T-helper 22 cell (primary cell): ENCODE measurements around the gene NOVA2.
A peak's percentile ranks its signal among the peaks of the same experiment; 100 is the strongest.
"Not testable (repeated sequence)": the region's sequence is repeated elsewhere in the genome, so short reads cannot be mapped to it uniquely, and the experiment has no call there.

Source experiments
- DNase-seq: peaks from one replicate; pipeline ENCODE4 v3.0.0-alpha.2; 2020; ENCODE audit warnings: low read depth

NOVA2 gene

GRCh38 chr19:45922281-45922680 is 51.4 kb downstream of the NOVA2 start:
- DNase-seq, result no peak

DNA sequence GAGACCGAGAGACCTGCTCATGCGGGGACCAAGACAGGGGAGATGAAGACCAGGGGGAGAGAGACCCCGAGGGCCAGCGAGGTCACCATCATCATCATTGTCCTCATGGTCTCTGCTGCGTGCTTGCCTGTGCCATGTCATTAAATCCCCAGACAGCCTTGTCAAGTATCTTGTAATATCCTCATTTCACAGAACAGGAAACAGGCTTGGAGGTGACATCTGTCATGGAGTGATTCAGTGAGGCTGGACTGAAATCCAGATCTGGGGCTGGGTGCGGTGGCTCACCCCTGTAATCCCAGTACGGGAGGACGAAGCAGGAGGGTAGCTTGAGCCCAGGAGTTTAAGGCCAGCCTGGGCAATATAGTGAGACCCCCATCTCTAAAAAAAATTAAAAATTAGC is 53.2 kb downstream of the NOVA2 start:
- DNase-seq, result no peak

DNA sequence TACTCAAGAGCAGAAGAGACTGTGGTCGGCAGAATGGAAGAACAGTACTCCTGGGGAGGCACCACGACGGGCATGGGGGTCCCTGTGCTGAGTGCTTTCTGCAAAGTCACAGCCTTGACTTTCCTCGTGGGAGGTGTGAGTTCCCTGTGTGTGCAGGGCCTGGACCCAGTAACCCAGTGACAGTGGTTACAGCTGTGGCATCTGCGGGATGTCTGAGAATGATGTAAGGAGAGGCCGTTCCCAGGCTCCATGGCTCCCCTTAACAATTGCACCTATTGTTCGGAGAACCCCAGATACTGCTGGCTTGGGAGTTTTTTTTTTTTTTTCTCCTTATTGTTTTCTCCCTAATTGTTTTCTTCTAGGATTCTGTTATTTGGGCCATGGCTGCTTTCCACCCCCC is 54.0 kb downstream of the NOVA2 start:
- no peak for DNase-seq

GRCh38 chr19:45918721-45919120 is 54.9 kb downstream of the NOVA2 start:
- DNase-seq, result no peak

DNA sequence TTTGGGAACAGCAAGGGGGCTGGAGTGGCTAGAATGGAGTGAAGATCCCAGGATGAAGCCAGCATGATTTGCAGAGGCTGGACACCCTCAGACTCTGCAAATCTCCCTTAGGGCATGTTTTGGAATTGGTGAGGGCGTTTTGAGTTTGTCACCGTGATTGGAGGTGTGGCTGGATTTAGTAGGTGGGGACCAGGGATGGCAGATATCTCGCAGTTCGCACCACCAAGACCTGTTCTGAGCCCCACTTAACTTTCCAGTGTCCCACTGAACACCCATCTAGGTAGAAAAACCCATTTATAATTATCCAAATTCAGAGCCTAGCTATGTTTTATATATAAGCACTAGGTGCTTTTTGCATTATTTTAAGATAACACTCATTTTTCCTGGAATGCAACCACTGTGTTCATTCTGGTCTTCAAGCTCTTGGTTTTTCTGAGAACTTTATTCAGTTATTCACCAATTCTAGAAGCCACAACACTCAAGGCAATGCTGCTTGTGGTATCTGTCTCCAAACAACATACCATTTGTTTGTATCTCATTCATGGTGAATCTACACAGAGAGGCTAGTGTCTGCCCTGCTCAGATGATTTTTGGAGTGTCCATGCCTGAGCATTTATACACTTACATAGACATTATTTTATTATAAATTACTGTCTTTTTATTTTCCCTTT is 56.1 kb downstream of the NOVA2 start:
- no peak for DNase-seq

DNA sequence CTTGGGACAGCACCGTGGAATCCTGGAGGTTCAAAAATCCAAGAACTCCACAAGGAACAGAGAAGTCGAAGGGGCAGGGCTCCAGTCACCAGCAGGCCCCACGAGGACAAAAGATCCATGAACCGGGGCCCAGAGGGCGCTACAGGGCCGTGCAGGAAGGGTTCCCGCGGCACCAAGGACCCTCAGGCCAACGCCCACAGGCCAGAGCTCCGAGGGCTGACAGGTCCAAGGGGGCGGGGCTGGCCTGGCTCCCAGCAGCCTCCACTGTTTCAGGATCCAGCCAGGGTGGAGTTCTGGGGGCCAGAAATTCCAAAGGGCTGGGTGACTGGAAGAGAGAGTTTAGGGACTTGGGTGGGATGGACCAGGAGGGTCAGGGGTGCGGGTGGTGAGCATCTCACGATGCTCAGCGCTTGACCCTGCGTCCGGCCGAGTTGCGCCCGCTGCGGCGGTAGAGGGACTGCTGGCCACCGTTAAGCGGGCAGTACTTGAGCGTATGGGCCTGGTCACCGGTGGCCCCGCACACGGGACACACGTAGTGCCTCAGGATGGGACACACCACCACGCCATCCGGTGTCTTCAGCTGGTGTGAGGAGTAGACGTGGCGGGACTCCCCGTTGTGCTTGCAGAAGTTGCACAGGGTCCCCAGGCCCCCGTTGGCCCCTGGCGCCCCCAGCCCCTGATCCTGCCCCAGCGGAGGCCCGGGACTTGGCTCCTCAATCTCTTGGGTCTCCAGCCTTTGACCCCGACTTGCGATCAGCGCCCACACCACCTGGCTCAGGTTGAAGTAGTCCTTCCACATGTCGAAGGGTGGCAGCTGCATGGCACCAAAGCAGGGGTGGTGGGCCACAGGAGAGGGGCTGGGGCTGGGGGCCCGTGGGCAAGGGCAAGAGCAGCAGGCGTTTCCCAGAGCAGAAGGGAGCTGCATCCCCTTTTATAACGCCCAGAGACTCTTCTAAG is 59.5 kb downstream of the NOVA2 start, which contains the start of gene NANOS2:
NANOS2 (minus strand) TSS at position 905 of the 957 bp plus-strand sequence; CDS start at position 820, 85 bp downstream.
- no peak for DNase-seq

GRCh38 chr19:45911291-45911690 is 62.4 kb downstream of the NOVA2 start:
- DNase-seq, result no peak

GRCh38 chr19:45908956-45909355 is 64.7 kb downstream of the NOVA2 start:
- no peak for DNase-seq

DNA sequence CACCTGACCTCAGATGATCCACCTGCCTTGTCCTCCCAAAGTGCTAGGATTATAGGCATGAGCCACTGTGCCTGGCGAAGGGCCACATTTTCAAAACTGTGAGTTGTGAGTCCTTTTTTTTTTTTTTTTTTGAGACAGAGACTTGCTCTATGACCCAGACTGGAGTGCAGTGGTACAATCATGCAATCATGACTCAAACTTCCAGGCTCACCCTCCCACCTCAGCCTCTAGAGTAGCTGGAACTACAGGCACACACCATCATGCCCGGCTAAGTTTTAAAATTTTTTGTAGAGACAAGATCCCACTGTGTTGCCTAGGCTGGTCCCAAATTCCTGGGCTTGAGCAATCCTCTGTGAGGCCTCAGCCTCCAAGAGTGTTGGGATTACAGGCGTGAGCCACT is 67.4 kb downstream of the NOVA2 start:
- no peak for DNase-seq

GRCh38 chr19:45905011-45905410 is 68.7 kb downstream of the NOVA2 start:
- DNase-seq, result no peak

- peak; percentile 97 for DNase-seq
Measured at GRCh38 chr19:45902651-45903625, 70.7 kb downstream of the NOVA2 start.

GRCh38 chr19:45901912-45902650 is 71.6 kb downstream of the NOVA2 start, which contains the start of gene MYPOP:
MYPOP (minus strand) TSS chr19:45902613; CDS start chr19:45901773, 840 bp downstream.
- DNase-seq, result no peak

DNA sequence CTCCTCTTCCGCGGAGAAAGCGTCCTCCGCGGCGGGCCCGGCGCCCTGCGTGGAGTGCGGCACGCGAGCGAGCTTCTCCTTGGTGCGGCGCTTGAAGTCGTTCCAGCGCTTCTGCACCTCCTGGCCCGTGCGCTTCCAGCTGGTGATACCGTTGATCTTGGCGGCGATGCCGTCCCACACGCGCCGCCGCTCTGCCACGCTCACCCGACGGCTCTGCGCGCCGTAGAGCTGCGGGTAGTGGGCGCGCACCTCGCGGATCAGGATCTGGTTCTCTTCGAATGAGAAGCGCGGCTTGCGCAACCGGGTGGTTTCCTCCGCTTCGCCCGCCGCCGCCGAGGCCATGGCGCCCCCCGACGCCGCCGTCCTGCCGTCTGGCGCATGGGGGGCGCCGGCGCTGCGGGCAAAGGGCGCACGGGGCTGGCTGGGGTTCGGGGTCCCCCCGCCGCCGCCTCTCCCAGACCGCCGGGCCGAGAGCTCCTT is 72.2 kb downstream of the NOVA2 start:
- no peak for DNase-seq

- no peak for DNase-seq
Measured at GRCh38 chr19:45900738-45901431, 72.8 kb downstream of the NOVA2 start.

DNA sequence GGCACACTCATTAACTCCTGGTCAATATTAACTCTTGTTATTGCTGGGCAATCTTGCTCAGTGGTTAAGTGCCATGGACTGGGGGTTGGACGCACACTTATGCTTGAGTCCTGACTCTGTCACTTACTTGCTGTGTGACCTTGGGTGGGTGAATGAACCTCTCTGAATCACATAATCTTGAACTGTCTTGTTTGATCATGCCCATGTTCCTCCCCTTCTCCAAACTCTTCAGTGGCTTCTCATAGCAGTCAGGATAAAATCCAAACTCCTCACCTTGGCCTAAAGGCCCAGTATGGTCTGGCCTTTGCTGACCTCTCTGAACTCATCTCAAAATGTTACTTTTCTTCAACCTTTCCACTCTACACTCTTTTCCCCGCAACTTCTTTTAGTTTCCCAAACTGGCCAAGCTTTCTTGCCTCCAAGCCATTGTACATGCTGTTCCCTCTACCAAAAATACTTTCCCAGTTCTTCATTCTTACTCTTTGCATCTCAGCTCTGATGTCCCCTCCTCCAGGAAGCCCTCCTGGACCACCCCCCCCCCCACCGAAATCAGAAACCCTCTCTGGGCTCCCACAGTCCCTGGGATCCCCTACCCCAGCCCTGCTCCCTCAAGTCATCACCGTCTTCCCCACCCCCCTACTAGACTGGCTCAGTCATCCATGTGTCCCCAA is 73.6 kb downstream of the NOVA2 start:
- no peak for DNase-seq

DNA sequence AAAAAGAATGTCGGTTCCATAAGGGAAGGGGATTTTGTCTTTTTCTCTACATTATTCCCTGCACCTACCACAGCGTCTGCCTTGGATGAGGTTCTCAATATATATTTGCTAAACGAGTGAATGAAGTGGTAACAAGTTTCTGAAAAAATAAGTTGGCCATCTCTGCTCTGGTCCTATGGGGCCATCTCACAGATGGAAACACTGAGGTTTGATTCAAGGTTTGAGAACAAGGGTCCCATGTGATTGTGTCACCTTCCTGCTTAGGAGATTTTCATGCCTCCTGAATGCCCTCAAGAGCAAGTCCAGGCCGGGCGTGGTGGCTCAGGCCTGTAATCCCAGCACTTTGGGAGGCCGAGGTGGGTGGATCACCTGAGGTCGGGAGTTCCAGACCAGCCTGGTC is 74.4 kb downstream of the NOVA2 start:
- DNase-seq, result no peak

DNA sequence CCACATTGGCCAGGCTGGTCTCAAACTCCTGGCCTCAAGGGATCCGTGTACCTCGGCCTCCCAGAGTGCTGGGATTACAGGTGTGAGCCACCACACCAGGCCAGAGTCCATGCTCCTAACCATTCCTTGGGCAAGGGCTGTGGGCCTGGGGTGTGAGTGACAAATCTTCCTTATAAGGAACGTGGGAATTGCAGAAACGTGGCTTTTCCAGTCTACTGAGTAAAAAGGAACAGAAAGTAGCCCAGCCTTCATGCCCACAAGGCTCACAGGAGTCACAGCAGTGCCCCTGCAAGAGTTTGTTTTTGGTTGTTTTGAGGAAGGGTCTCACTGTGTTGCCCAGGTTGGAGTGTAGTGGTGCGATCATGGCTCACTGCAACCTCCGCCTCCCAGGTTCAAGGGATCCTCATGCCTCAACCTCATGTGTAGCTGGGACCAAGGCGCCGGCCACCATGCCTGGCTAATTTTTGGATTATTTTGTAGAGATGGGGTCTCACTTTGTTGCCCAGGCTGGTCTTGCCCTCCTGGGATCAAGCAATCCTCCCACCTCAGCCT is 76.3 kb downstream of the NOVA2 start:
- DNase-seq, result no peak

- DNase-seq, result not testable (repeated sequence)
Measured at GRCh38 chr19:45895983-45896599, 77.6 kb downstream of the NOVA2 start.

DNA sequence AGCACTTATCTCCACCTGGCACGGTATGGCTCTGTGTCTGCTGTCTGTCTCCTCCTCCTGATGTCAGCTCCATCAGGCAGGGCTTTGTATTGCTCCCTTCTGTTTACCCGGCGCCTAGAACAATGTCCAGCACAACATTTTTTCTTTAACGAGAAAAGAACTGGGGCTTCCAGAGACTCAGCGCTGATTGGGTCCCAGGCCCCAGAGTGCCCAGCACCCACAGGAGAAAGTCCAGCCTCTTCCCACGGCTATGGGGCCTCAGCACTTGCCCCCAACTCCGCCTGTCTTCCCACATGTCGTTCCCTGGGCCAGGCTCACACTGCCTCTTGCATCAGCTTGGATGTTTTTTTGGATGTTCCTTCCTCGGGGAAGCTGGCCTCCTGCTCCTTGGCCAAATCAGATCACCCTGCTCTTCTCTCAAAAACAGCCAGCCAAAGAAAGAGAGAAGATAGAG is 78.1 kb downstream of the NOVA2 start:
- DNase-seq, result no peak
